Transverse colon (tissue), 3 donors: ENCODE data around the gene CTBP1.

Experiments
- EP300 ChIP-seq: sonication (generic); formaldehyde crosslinking; IDR thresholded peaks from one replicate; pipeline ENCODE4 v1.6.1; 2017; ENCODE audit warnings: antibody characterized with exemption, low read depth
- TF ChIP-seq, protein P1 (sequence below), 5 experiments: fragments of 200-600 bp in 3 of 5; fragments of 450-650 bp in 2 of 5; sonication (generic) in 3 of 5; IDR thresholded peaks; 1 replicate in 2 of 5; 2 replicates in 3 of 5; pipeline ENCODE4 v1.5.1; 2016 to 2017; ENCODE audit warnings: antibody characterized with exemption in 5 of 5, inconsistent platforms in 3 of 5, mild to moderate bottlenecking in 2 of 5, moderate library complexity in 1 of 5

DNA sequence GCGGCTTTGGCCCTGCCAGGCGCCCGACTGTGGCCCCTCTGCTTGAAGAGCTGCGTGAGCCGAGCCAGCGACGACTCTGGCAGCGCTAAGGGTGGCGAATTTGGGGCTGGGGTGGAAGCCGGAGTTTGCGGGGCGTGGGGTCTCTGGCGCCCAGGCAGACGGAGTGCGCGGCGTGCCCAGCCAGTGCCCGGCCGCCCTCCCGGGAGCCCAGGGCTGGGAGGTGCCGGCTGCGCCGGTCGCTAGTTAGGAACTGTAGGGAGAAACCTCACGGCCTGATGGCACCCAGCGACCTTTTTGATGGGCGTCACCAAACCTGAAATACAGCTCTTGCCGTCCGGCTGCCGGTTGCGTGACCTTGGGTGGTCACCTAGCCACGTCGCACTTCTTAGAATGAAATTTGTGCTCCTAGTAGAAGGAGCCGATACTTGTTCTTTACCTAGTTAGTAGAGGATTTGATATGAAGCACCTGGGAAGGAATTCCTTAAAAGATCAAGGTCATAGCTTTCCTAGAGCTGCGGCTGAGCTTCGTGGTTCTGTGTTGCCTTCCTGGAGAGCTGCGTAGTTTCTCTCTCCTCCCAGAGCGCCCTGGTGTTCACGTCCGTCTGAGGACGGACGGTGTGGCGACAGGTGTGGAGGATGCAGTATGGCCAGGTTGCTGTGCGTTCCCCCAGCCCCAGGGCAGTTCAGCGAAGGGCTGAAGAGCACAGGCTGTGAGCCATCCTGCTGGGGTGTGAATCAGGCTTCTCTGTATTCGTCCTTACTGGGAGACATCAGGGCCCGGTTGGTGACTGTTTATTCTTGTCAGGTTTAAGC lies 41.4 kb upstream of the CTBP1 start:
- TF ChIP-seq, protein P1, sequence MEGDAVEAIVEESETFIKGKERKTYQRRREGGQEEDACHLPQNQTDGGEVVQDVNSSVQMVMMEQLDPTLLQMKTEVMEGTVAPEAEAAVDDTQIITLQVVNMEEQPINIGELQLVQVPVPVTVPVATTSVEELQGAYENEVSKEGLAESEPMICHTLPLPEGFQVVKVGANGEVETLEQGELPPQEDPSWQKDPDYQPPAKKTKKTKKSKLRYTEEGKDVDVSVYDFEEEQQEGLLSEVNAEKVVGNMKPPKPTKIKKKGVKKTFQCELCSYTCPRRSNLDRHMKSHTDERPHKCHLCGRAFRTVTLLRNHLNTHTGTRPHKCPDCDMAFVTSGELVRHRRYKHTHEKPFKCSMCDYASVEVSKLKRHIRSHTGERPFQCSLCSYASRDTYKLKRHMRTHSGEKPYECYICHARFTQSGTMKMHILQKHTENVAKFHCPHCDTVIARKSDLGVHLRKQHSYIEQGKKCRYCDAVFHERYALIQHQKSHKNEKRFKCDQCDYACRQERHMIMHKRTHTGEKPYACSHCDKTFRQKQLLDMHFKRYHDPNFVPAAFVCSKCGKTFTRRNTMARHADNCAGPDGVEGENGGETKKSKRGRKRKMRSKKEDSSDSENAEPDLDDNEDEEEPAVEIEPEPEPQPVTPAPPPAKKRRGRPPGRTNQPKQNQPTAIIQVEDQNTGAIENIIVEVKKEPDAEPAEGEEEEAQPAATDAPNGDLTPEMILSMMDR (IDR thresholded peaks at IDR 0.05): no peak
- TF ChIP-seq EP300: no peak
